GM10248 (cell line): ENCODE measurements around the gene F2RL2.

Experiments used
- CTCF ChIA-PET: fragments of 300-600 bp; sonication (Branson Sonifier 250); formaldehyde crosslinking; extraction: SDS; loops from one replicate; lab custom pipeline; 2021; ENCODE audit warnings: antibody characterized with exemption; lab: Yijun Ruan, JAX
- POLR2A ChIA-PET: fragments of 350-650 bp; sonication (Branson Sonifier 250); formaldehyde crosslinking; extraction: SDS; loops from one replicate; lab custom pipeline; 2020; ENCODE audit warnings: antibody characterized with exemption; lab: Yijun Ruan, JAX
- DNase-seq: peaks from one replicate; pipeline ENCODE4 v3.0.0; 2012; ENCODE audit errors: extremely low spot score
- TF ChIP-seq, protein P1 (sequence below): IDR thresholded peaks from 2 replicates; pipeline ENCODE4 v1.5.1; 2012; ENCODE audit warnings: mild to moderate bottlenecking, low read depth; ENCODE audit errors: extremely low read depth, missing control alignments, control extremely low read depth

Gene F2RL2

GRCh38 chr5:76595755-76596481 lies 27.3 kb downstream of the F2RL2 start:
- TF ChIP-seq, protein P1, sequence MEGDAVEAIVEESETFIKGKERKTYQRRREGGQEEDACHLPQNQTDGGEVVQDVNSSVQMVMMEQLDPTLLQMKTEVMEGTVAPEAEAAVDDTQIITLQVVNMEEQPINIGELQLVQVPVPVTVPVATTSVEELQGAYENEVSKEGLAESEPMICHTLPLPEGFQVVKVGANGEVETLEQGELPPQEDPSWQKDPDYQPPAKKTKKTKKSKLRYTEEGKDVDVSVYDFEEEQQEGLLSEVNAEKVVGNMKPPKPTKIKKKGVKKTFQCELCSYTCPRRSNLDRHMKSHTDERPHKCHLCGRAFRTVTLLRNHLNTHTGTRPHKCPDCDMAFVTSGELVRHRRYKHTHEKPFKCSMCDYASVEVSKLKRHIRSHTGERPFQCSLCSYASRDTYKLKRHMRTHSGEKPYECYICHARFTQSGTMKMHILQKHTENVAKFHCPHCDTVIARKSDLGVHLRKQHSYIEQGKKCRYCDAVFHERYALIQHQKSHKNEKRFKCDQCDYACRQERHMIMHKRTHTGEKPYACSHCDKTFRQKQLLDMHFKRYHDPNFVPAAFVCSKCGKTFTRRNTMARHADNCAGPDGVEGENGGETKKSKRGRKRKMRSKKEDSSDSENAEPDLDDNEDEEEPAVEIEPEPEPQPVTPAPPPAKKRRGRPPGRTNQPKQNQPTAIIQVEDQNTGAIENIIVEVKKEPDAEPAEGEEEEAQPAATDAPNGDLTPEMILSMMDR: no peak
- ChIA-PET POLR2A (no interaction called here), CTCF (interaction anchor here (1.7 to 1.8 kb wide), 2 partner anchors 15 to 179 kb away, joined by 4 to 6 read pairs; no protein-coding TSS in a partner anchor)
- no peak for DNase-seq

GRCh38 chr5:76594107-76594506 lies 29.1 kb downstream of the F2RL2 start:
- DNase-seq: no peak
- ChIA-PET POLR2A (no interaction called here), CTCF (interaction anchor here (1.8 kb wide), 1 partner anchor 180 kb away, joined by 6 read pairs; no protein-coding TSS in a partner anchor)
- TF ChIP-seq, protein P1: no peak

GRCh38 chr5:76592692-76593091 lies 30.5 kb downstream of the F2RL2 start:
- TF ChIP-seq, protein P1: no peak
- CTCF ChIA-PET: interaction anchor here (1.7 to 4.7 kb wide), 3 partner anchors 9 to 45 kb away, joined by 4 to 31 read pairs (median 6); no protein-coding TSS in a partner anchor
- POLR2A ChIA-PET: no interaction called here
- no peak for DNase-seq

GRCh38 chr5:76591366-76591765 lies 31.8 kb downstream of the F2RL2 start:
- no peak for DNase-seq
- CTCF ChIA-PET: interaction anchor here (0.8 to 4.7 kb wide), 7 partner anchors 8 to 183 kb away, joined by 4 to 31 read pairs (median 5); no protein-coding TSS in a partner anchor
- TF ChIP-seq, protein P1: no peak
- POLR2A ChIA-PET: no interaction called here

GRCh38 chr5:76590027-76590426 lies 33.2 kb downstream of the F2RL2 start:
- ChIA-PET CTCF (interaction anchor here (1.1 to 4.7 kb wide), 2 partner anchors 12 to 185 kb away, joined by 3 to 31 read pairs; no protein-coding TSS in a partner anchor), POLR2A (no interaction called here)
- TF ChIP-seq, protein P1: no peak
- DNase-seq: peak; percentile 60

DNA sequence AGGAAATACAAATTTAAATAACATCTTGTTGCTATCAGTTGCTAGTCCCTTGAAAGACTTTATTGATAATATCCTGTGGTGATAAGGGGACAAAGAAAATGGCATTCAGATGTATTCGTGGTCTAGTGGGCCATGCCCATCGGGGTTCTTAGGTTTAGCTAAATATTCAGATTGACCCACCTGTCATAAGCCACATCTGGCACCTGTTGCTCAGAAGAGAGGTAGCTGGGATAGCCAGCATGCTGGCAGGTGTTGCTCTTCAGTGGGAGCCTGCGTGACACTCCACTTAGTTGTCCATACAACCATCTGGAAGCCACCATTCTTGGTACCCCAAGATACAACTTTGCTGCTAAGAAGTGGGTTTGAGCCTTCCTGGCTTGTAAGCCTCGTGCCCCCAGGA lies 36.7 kb downstream of the F2RL2 start:
- TF ChIP-seq, protein P1: no peak
- ChIA-PET POLR2A (no interaction called here), CTCF (interaction anchor here (1.2 to 3.2 kb wide), 4 partner anchors 9 to 43 kb away, joined by 3 to 17 read pairs (median 5); no protein-coding TSS in a partner anchor)
- DNase-seq: no peak
